ENCODE results near the gene PIM3.

PIM3 gene

DNA sequence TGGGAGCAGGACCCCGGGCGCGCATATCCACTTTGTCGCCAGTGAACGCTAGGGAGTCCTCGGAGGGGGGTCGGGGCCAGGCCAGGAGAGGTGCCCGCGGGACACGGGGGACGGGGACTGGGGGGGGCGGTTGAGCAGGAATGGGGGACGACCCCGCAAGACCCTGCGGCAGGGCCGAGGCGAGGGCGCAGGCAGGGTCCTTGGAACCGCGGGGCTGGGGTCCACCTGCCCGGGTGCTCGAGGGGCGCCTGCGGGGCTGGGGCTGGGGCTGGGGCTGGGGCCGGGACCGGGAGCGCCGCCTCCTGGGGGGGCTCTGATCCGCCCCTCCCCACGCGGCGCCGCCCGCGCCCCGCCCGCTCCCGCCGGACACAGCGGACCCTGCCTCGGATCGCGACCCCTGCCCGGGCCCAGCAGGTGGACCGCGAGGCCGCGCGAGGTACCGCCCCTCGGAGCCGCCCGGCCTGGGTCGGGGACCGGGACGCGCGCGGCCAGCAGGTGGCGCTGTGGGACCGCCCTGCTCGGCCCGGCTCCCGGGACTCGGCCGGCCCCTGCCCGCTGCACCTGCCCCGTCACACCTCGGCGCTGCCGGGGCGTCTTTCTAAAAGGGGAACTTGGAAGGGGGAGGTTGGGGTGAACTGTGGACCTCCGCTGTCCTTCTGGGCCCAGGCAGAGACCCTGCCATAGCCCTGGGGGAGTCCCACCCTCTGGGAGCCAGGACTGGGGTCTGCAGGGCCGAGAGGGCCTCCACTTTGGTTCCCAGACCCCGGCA is 31.2 kb upstream of the PIM3 start:
- DNase-seq (ENCODE audit: extremely low read depth, insufficient read length) = peak; percentile 80
- TF ChIP-seq CTCF (IDR thresholded peaks at IDR 0.05; ENCODE audit: insufficient read depth, low read length, poor library complexity, severe bottlenecking) = no peak
- no peaks in the 10 kb centered on the region; the same call in 1 of the 2 replicates for H3K36me3 ChIP-seq (ENCODE audit: control insufficient read depth, insufficient read depth, low read length)
- no peaks in the 10 kb centered on the region for H3K27me3 ChIP-seq (replicated peaks; ENCODE audit: control insufficient read depth, insufficient read depth, low read length)
- H3K4me3 ChIP-seq (replicated peaks; ENCODE audit: low read depth, low read length) = no peak overlapping the region

DNA sequence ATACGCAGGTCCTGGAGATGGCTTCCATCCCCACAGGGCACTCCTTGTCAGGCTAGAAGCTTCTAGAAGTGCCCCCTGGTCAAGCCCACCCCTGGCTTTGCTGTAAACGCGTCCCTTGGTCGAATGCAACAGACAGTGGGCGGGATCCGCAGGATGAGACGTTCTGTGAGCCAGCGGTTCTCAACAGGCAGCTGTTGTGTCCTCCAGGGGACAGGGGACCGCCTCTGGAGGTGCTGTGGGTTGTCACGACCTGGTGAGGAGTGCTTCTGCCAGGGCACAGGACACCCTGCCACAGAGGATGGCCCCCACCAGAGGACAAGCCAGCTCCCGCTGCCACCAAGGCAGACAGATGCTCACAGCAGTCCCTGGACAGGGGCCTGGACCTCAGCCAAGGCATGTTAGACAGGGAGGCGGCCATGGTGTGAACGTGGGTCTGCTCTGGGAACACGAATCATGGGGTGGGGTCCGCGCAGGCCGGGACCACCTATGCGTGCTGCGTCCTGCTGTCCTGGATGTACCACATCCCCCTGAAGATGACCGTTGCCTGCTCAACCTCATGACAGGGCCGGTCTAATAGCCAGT is 30.5 kb upstream of the PIM3 start:
- H3K36me3 ChIP-seq (ENCODE audit: control insufficient read depth, insufficient read depth, low read length) = no peaks in the 10 kb centered on the region; the same call in 1 of the 2 replicates
- H3K27me3 ChIP-seq (replicated peaks; ENCODE audit: control insufficient read depth, insufficient read depth, low read length) = no peaks in the 10 kb centered on the region
- no peak for DNase-seq (ENCODE audit: extremely low read depth, insufficient read length)
- TF ChIP-seq CTCF (IDR thresholded peaks at IDR 0.05; ENCODE audit: insufficient read depth, low read length, poor library complexity, severe bottlenecking) = no peak
- no peak overlapping the region for H3K4me3 ChIP-seq (replicated peaks; ENCODE audit: low read depth, low read length)

DNA sequence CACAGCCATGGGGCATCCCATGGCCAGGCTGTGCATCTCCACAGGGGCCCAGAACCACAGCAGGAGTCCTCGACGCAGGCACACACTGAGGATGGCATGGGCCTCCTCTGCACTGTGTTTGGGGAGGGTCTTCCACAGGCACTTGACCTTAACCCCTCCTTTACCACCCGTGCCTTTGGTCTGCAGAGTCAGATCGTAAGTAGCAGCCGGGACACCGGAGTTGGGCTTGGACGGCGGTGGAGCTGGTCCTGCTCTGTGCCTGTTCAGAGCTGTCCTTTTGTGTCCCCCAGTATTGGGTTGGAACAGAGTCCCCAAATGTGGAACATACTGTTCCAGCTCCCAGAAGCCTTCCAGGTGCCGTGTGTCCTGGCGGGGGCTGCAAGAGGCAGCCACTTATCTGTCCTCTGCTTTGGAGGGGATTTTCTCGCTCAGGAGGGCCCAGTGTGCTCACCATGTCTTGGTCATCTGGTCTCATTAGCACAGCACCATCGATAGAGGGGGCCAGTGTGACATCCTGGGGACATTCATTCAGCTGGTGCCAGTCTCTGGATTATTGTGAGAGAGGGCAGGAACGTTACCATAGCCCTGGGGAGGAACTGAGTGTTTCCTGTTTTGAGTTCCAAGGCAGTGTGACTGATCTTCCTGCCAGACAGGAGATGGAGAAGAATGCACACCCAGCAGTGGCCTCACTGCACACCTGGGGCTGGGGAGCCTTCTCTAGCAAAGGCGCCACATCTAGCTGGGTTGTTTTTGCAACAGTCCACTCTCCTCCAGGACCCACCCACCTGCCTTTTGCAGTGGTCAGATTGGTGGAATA is 29.8 kb upstream of the PIM3 start:
- peak; percentile 85 for TF ChIP-seq CTCF (IDR thresholded peaks at IDR 0.05; ENCODE audit: insufficient read depth, low read length, poor library complexity, severe bottlenecking)
- DNase-seq (ENCODE audit: extremely low read depth, insufficient read length) = peak; percentile 64
- no peaks in the 10 kb centered on the region for H3K27me3 ChIP-seq (replicated peaks; ENCODE audit: control insufficient read depth, insufficient read depth, low read length)

GRCh38 chr22:49933236-49934159 is 27.1 kb upstream of the PIM3 start:
- DNase-seq (ENCODE audit: extremely low read depth, insufficient read length) = peak; percentile 55
- Histone ChIP-seq H3K27me3 (replicated peaks; ENCODE audit: control insufficient read depth, insufficient read depth, low read length) (no peaks in the 10 kb centered on the region), H3K4me3 (replicated peaks; ENCODE audit: low read depth, low read length) (peak overlapping the region; percentile 73), H3K36me3 (ENCODE audit: control insufficient read depth, insufficient read depth, low read length) (no peaks in the 10 kb centered on the region)
- no peak for TF ChIP-seq CTCF (IDR thresholded peaks at IDR 0.05; ENCODE audit: insufficient read depth, low read length, poor library complexity, severe bottlenecking)

More for the DNA sequence above, 29.8 kb upstream of the PIM3 start:
- Histone ChIP-seq H3K36me3 (ENCODE audit: control insufficient read depth, insufficient read depth, low read length) (no peaks in the 10 kb centered on the region; the same call in 1 of the 2 replicates), H3K4me3 (replicated peaks; ENCODE audit: low read depth, low read length) (no peak overlapping the region)

All from GM06990 (cell line).